Measurements from ENCODE around the gene LTB4R.
A peak's percentile ranks its signal among the peaks of the same experiment; 100 is the strongest.

The LTB4R gene

GRCh38 chr14:24279301-24280186 lies 31.8 kb upstream of the LTB4R start:
- peak in 4 of 5 experiments; percentile 25 to 65 (median 38) for DNase-seq

DNA sequence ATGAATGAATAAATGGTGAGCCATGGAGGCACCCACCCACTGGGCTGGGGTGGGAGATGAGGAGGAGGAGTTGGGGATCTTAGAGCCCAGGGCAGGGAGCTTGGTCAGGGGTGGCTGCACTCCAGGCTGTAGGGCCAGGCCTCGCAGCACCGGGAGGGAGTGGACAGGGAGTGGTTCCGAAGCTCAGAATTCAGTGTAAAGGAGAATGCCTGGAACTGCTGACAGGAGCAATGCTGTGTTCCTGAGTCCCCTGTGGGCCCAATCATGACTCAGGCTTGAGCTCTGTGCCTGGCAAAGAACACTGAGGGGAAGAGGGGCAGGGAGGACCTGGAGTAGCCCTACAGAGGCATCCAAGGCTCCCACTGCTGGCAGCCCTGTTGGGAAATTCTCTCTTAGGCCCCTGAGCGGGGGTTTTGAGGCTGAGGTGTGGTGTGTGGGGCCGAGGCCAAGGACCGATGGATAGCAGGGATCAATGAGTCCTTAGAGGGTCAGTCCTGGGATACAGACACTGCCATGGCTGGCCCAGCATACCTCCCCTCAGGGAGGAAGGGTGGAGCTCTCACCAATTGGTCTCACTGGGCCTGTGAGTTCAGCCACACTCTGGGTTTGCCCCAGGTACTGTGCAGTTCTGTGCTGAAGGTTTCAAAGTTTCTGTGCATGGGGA lies 30.4 kb upstream of the LTB4R start:
- no peak for DNase-seq

GRCh38 chr14:24281636-24282035 lies 29.7 kb upstream of the LTB4R start:
- no peak for DNase-seq

DNA sequence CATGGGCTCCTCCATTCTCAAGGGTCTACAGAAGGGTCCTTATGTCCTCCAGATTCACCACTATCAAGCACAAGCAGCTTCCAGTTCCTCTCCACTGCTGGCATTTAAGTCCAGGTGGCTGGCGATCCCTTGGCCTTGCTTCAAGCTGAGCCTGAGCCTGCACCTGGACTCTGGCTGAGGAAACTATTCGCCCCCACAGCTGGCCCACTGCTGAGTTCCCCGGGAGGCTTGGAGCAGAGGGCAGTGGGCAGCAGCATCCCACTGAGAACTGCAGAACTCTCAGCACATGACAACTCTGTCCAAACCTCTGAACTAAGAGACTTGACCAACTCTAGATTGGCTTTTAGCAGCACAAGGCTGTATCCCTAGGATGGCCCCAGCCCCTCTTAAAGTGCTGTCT lies 28.6 kb upstream of the LTB4R start:
- no peak for DNase-seq

DNA sequence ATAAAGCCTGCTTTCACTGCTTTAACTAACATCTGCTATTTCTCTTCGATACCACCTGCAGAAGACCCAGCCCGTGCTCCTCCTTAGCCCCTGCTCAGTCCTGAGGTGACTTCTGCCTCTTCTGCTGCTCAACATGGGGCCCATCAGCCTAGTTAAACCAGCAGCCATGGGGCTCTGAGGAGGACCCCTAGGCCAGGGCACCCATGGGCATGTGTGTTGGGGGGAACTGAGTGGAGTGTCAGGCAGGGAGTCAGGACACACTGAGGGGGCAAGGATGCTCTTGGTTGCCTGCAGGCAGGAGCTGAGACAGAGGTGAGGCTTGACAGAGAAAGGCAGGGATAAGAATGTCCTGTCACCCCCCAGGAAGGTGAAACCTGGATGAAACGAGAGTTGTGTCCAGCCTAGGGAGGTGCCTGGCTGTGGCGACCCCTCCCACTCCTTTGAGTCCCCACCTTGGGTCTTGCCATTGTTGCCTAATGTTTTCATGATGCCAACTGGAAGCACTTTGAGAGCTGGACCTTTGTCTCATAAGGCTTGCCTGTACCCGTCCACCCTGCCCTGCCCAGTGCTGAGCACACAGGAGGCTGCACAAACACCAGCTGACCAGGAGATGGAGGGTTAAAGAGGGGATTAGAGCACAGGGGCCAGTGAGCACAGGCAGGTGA lies 27.4 kb upstream of the LTB4R start:
- no peak for DNase-seq

GRCh38 chr14:24284501-24285035 lies 26.7 kb upstream of the LTB4R start:
- DNase-seq: no peak

DNA sequence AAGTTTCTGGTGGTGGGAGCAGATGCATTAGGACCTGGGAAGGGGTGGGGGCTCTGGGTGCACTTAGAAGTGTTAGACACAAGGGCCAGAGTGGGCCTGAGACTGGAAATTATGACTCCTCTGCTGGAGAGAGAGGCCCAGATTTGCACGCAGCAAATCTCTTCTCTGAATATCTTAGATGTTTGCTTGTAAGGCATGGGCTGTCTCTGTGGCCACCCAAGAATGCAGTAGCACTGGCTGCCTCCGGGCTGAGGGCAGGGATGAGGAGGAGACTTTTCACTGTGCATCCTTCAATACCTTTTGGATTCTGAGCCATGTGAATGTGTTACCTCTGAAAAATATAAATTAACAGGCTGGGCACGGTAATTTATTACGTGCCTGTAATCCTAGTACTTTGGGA lies 26.0 kb upstream of the LTB4R start:
- DNase-seq: no peak

- no peak for DNase-seq
Observed at GRCh38 chr14:24286996-24287395, 24.3 kb upstream of the LTB4R start.

GRCh38 chr14:24289649-24290280 lies 21.5 kb upstream of the LTB4R start:
- peak in 2 of 5 experiments; percentile 49 to 81 for DNase-seq

DNA sequence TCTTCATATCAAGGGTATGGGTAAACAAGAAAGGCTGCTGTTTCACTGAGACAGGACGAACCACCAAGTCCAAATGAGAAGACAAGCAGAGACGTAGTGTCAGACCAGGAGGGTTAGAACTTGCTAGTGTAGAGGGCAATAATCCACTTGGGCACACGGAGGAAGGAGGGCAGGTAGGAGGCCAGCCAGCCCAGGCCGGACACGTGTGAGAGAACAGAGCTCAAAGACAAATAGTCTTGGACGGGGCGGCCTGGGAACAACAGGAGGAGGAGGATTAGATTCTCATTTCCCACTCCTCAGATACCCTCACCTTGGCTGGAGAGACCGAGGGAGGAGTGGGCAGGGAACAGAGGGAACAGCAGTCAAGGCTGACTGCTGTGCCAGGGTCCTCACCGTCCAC lies 20.6 kb upstream of the LTB4R start:
- DNase-seq: no peak

DNA sequence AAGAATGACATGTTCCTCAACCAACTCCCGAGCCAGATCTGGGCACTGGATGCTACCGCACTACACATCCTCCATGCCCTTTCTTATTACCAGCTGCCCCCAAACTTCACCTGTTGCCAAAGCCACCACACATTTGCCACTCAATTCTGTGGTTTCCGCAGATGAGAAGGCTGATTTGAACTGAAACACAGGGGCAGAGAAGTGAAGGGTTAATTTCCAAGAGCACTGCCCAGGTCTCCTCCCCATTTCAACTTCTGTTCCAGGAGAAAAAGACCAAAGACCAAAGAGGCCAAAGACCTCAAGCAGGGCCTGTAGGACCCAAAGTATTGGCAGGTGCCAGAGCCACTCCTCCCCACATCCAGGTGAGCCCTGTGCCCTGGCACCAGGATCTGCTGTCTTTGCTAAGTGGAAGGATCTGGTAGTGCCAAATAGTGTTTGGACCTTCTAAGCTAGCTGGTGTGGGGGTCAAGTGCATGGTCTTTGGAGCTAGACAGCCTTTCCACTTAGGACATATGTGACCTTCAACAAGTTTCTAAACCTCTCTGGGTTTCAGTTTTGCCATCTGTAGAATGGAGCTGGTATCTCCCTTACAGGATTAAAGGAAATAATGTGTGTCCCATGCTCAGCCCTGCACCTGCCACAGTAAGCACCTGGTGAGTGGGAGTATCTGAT lies 19.7 kb upstream of the LTB4R start:
- DNase-seq: no peak

DNA sequence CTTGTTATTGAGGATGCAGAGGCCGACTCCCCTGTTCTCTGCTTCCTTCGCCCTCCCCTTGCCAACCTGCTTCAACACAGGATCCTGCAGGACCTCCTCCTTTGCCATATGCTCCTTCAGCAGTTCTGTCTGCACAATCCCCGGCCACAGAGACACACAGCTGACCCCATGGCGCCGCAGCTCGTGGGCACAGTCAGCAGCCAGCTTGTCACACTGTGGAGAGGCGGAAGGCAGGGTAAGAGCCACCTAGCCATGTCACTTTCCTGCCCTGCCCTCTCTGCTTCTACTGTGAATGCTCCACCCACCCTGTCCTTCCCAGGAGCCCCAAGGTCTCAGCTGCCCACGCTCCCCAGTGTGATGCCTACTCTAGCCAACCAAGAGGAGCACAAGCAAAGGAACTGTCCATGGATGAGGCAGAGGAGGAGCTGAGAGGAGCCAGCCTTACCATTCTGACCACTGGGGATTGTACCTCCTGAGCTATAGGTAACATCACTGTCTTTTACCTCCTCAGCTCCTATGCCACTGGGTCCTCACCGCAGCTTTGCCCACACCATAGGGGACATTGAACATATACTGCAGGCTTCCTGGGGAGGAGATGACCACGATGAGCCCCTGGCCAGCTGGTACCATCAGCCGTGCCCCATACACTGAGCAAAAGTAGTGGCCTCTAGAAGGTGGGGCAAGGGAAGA lies 19.0 kb upstream of the LTB4R start:
- DNase-seq: no peak

DNA sequence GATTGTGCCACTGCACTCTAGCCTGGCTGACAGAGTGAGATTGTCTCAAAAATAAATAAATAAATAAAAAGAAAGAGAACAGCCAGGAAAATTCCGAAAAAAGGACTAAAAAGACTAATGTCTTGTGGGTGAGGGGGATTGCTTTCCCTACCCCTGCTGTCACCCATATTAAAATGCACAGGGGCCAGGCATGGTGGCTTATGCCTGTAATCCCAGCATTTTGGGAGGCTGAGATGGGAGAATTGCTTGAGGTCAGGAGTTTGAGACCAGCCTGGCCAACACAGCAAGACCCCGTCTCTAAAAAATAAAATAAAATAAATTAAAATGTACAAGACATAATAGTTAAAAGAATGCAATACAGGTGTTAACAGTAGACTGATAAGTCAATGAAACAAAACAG lies 17.8 kb upstream of the LTB4R start:
- DNase-seq: no peak

DNA sequence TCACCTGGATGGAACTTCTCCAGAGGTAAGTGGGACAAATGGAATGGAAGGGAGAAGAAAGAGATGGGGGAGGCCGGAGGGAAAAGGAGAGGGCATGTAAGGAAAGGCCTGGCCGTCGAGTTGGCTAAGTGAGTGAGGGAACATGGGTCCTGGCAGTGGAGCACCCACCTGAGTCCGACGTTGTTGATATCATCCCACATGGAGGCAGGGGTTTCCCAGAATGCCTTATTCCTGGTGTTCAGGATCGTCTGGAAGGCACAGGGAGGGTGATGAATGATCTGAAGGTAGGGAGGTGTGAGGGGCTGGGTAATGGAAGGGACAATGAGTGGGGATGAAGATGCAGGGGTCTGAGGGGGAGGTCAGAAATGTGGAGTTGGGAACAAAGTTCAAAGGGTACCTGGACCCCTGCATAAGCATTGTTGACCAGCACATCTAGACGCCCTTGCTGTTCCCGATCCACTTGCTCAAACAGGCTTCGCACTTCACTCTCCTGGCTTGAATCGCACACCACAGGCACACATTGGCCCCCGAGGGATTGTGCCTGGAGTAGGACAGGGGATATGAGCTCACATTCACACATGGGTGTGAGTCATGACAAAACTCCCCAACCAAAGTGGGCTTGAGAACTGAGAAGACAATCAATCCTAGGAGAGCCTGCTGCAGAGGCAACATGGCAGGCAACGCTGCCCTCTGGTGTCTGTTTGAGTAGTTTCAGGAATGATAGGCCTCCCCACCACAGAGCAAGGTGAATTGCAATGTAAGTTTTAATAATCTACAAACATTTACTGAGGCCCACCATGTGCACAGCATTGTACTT lies 14.8 kb upstream of the LTB4R start:
- DNase-seq: peak in 4 of 5 experiments; percentile 55 to 87 (median 60)

DNA sequence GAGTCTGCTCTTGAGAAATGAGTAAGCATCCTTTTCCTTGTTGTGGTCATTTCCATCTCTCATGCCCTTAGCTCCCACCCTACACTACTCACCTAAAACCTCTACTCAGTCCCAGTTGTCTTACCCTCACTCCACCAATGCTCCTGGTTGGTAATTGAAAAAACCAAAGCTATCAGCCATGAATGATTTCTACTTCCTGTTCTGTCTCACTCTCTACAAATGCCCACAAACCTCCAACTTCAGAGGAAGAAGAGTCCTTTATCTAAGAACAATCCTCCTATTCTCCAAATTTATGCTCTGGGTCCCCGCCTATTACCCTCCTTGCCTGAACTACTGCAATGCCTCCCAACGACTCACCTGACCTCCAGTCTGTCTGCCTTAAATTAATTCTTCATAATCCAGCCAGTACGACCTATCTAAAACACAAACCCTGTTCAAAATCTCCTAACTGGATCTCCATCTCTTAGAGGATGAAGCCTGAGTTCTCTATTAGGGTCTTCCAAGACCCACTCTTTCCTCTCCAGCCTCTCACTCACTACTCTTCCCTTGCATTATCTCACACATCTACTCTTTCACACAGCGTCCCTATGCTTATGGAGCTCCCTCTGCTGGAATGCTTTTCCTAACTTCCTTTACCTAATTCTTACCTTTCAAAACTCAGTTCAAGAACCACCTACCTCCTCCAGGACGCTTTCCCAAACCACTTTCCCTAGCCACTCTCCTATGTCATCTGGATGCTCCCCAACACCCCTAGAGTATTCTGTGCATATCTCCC lies 13.9 kb upstream of the LTB4R start:
- peak in 1 of 5 experiments; percentile 45 for DNase-seq

- peak in 1 of 5 experiments; percentile 30 for DNase-seq
Observed at GRCh38 chr14:24298892-24299254, 12.4 kb upstream of the LTB4R start.

DNA sequence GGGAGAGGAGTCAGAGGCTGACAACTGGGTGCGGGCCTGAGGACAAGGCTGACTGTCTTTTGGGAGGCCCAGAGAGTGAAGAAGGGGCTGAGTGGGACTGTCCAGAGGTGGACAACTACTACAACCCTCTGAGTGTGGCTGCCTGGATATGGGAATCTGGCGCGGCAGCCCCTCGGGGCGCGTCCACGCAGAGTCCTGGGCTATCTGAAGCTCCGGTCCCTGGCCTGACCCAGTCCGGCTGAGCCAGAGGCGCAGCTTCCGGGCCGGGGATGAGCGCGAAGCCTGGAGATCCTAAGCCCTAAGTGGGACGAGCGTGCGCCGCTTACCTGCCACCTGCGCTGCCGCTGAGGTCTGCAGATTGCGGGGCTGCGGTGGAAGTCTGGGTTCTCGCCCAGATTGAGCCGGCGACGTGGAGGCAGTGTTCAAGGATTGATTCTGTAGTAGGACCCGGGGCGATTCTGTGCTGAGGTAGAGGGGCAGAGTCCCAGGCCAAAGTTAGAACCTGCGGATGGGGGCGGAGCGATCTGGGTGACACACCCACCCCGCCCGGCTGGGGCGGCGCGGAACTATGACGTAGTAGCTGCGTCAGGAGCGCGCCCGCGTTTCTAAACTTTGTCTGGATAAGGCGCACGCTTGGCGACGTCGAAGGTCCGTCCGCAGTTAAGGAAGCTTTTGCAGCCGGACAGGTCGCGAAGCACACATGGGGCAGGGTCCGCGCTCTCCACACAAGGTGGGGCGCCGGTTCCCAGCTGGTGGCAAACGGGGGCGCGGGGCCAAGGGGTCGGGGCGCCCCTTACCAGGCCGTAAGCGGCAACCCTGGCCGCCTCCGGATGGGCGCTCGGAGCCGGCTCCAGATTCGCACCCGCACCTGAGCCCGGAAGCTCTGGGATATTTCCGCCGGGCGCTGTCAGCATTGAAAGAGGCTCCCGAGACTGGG lies 11.8 kb upstream of the LTB4R start, which contains the start of the genes DHRS1 and NOP9:
Gene DHRS1 (minus strand): TSS at position 526 of the 937 bp plus-strand sequence. CDS start 674 bp downstream, outside the sequence.
Gene NOP9 (plus strand): TSS at position 596 of the 937 bp plus-strand sequence. CDS start 105 bp downstream, at position 701.
- peak; percentile 82 to 90 (median 86) for DNase-seq

- DNase-seq: no peak
Observed at GRCh38 chr14:24300326-24300980, 10.8 kb upstream of the LTB4R start.

All from T-helper 2 cell (primary cell).